Keratinocyte (primary cell): ENCODE measurements around the gene TMEM208. TPM values are rescaled to one million over a fixed set of nuclear protein-coding genes. Genes with fewer than 3 reads are reported as not detected.

Experiments used
- DNase-seq: peaks from one replicate; pipeline ENCODE4 v3.0.0-alpha.2; 2011; ENCODE audit warnings: low read depth, missing footprints, low spot score
- FAIRE-seq: peaks from 2 replicates; lab custom pipeline; 2011; peaks lifted over from hg19 to GRCh38; lab: Jason Lieb, UNC
- H2AFZ ChIP-seq: 2 replicates; pipeline ENCODE4 v1.6.0; 2012; ENCODE audit warnings: low read length, control low read depth, inconsistent platforms; ENCODE audit not compliant: control insufficient read depth
- H3K27ac ChIP-seq: 2 replicates; pipeline ENCODE4 v1.5.1; 2011; ENCODE audit warnings: low read length; ENCODE audit not compliant: control insufficient read depth, insufficient read depth
- H3K27me3 ChIP-seq: 3 replicates; pipeline ENCODE4 v1.6.0; 2011; ENCODE audit warnings: low read length; ENCODE audit not compliant: control insufficient read depth, insufficient read depth; ENCODE audit errors: extremely low read depth
- H3K36me3 ChIP-seq, 2 experiments: 2 replicates in 1 of 2; 3 replicates in 1 of 2; pipeline ENCODE4 v1.5.1; 2011; ENCODE audit warnings: low read length in 2 of 2, mild to moderate bottlenecking in 1 of 2; ENCODE audit not compliant: control insufficient read depth in 2 of 2, insufficient read depth in 2 of 2; ENCODE audit errors: extremely low read depth in 1 of 2
- H3K4me1 ChIP-seq: 3 replicates; pipeline ENCODE4 v1.5.1; 2011; ENCODE audit warnings: low read length; ENCODE audit not compliant: control insufficient read depth, insufficient read depth; ENCODE audit errors: extremely low read depth
- H3K4me2 ChIP-seq: 3 replicates; pipeline ENCODE4 v1.6.0; 2011; ENCODE audit warnings: low read depth, low read length; ENCODE audit not compliant: control insufficient read depth, insufficient read depth; ENCODE audit errors: extremely low read depth
- H3K4me3 ChIP-seq, 3 experiments: fragments of 200-600 bp in 1 of 3; sonication (generic) in 1 of 3; 2 replicates in 2 of 3; 3 replicates in 1 of 3; pipeline ENCODE4 v1.5.1; 2011 to 2016; ENCODE audit warnings: low read length in 3 of 3, mild to moderate bottlenecking in 3 of 3, control low read depth in 2 of 3, inconsistent platforms in 1 of 3, low read depth in 1 of 3, mixed read lengths in 1 of 3, mixed run types in 1 of 3, moderate library complexity in 1 of 3; ENCODE audit not compliant: control insufficient read depth in 2 of 3, insufficient read depth in 2 of 3; ENCODE audit errors: extremely low read depth in 1 of 3
- H3K79me2 ChIP-seq: 2 replicates; pipeline ENCODE4 v1.6.0; 2012; ENCODE audit warnings: low read length; ENCODE audit not compliant: control insufficient read depth, insufficient read depth
- H3K9ac ChIP-seq: 3 replicates; pipeline ENCODE4 v1.6.0; 2011; ENCODE audit warnings: low read length; ENCODE audit not compliant: control insufficient read depth, insufficient read depth; ENCODE audit errors: extremely low read depth
- H3K9me1 ChIP-seq: 3 replicates; pipeline ENCODE4 v1.6.0; 2011; ENCODE audit warnings: low read length; ENCODE audit not compliant: control insufficient read depth, insufficient read depth; ENCODE audit errors: extremely low read depth
- H3K9me3 ChIP-seq: 2 replicates; pipeline ENCODE4 v1.5.1; 2012; ENCODE audit warnings: low read depth, low read length; ENCODE audit not compliant: control insufficient read depth
- H4K20me1 ChIP-seq: 3 replicates; pipeline ENCODE4 v1.6.0; 2011; ENCODE audit warnings: low read length; ENCODE audit not compliant: control insufficient read depth, insufficient read depth; ENCODE audit errors: extremely low read depth
- EZH2 ChIP-seq: IDR thresholded peaks from one replicate; pipeline ENCODE4 v1.6.1; 2012; ENCODE audit warnings: inconsistent platforms, mild to moderate bottlenecking, low read length, moderate library complexity
- dilution Hi-C: fragments of 300-500 bp; cut with MboI; formaldehyde crosslinking; loops from one replicate; pipeline ENCODE4 v1.7.0; 2020; ENCODE audit warnings: low sequenced_read_pairs; ENCODE audit not compliant: extremely low pct_ligation_motif_present
- polyA plus RNA-seq, 5 experiments: library from polyadenylated mRNA; depleted of rRNA in 3 of 5; stranded (reverse) in 3 of 5; stranded (forward) in 1 of 5; unstranded in 1 of 5; fragments of >200 nt; gene quantifications; 1 replicate in 1 of 5; 2 replicates in 3 of 5; 3 replicates in 1 of 5; pipeline versions ENCODE4 v1.2.1 to v1.2.3, GENCODE V29; 2011 to 2012; ENCODE audit warnings: missing spikeins in 2 of 5, low read depth in 1 of 5, low replicate concordance in 1 of 5
- TF ChIP-seq, protein P1 (sequence below), 3 experiments: IDR thresholded peaks in 1 of 3; conservative IDR thresholded peaks in 1 of 3; optimal IDR thresholded peaks in 1 of 3; 2 replicates in 2 of 3; 3 replicates in 1 of 3; pipeline versions ENCODE3 to v1.5.1; 2011; ENCODE audit warnings: low read length in 3 of 3, mild to moderate bottlenecking in 3 of 3, moderate library complexity in 2 of 3, control low read depth in 1 of 3, inconsistent platforms in 1 of 3; ENCODE audit not compliant: insufficient read depth in 2 of 3; ENCODE audit errors: extremely low read depth in 1 of 3

The TMEM208 gene
- polyA plus RNA-seq, 1 donor (not counting 4 experiments of a cell fraction or from before 2014, with no cell fraction given): 44.9 TPM

DNA sequence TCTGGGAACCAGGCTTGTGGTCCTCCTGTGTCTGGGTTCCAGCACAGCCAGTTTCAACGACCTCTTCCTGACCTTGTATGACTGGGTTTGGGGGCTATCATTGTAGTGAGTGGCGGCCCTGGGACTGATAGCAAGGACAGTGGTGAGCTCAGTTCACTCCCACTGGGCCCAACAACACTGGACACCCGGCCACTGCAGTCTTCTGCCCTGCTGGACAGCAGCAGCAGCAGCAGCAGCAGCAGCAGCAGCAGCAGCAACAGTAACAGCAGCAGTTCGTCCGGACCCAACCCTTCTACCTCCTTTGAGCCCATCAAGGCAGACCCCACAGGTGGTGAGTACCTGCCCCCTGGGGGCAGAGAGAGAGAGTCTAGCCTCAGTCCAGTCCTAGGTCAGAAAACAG lies 31.3 kb upstream of the TMEM208 start:
- no peaks in the 10 kb centered on the region for H3K27me3 ChIP-seq
- TF ChIP-seq EZH2: no peak
- TF ChIP-seq, protein P1, sequence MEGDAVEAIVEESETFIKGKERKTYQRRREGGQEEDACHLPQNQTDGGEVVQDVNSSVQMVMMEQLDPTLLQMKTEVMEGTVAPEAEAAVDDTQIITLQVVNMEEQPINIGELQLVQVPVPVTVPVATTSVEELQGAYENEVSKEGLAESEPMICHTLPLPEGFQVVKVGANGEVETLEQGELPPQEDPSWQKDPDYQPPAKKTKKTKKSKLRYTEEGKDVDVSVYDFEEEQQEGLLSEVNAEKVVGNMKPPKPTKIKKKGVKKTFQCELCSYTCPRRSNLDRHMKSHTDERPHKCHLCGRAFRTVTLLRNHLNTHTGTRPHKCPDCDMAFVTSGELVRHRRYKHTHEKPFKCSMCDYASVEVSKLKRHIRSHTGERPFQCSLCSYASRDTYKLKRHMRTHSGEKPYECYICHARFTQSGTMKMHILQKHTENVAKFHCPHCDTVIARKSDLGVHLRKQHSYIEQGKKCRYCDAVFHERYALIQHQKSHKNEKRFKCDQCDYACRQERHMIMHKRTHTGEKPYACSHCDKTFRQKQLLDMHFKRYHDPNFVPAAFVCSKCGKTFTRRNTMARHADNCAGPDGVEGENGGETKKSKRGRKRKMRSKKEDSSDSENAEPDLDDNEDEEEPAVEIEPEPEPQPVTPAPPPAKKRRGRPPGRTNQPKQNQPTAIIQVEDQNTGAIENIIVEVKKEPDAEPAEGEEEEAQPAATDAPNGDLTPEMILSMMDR (optimal IDR thresholded peaks at IDR 0.05 in 1 of 3, IDR thresholded peaks at IDR 0.05 in 1 of 3, conservative IDR thresholded peaks at IDR 0.05 in 1 of 3; ENCODE audit: extremely low read depth in 1 of 3, insufficient read depth in 2 of 3, low read length in 3 of 3): no peak
- no peak overlapping the region for H2AFZ ChIP-seq
- no peak overlapping the region for H3K9ac ChIP-seq
- H3K36me3 ChIP-seq: peaks cover 29 to 48% of the 10 kb centered on the region in 2 experiments
- no peaks in the 10 kb centered on the region for H3K9me3 ChIP-seq
- H3K79me2 ChIP-seq: peaks cover 52% of the 10 kb centered on the region
- peaks cover 3% of the 10 kb centered on the region for H3K9me1 ChIP-seq
- H4K20me1 ChIP-seq: peaks cover 4% of the 10 kb centered on the region
- peaks cover 34% of the 10 kb centered on the region for H3K4me1 ChIP-seq
- no peak overlapping the region for H3K4me3 ChIP-seq
- dilution Hi-C loops: no loop called here
- FAIRE-seq: no peak
- no peak overlapping the region for H3K4me2 ChIP-seq
- no peak for DNase-seq
- no peak overlapping the region for H3K27ac ChIP-seq

- dilution Hi-C loops: no loop called here
- no peak overlapping the region for H3K27ac ChIP-seq
- no peak overlapping the region for H3K9ac ChIP-seq
- H2AFZ ChIP-seq: no peak overlapping the region
- FAIRE-seq (no peak), DNase-seq (no peak)
- H3K4me1 ChIP-seq: peaks cover 28% of the 10 kb centered on the region
- peaks cover 33 to 48% of the 10 kb centered on the region in 2 experiments for H3K36me3 ChIP-seq
- peaks cover 4% of the 10 kb centered on the region for H3K9me1 ChIP-seq
- H3K9me3 ChIP-seq: no peaks in the 10 kb centered on the region
- H4K20me1 ChIP-seq: peaks cover 4% of the 10 kb centered on the region
- no peaks in the 10 kb centered on the region for H3K27me3 ChIP-seq
- H3K4me2 ChIP-seq: no peak overlapping the region
- H3K79me2 ChIP-seq: peaks cover 53% of the 10 kb centered on the region
- TF ChIP-seq, protein P1 (optimal IDR thresholded peaks at IDR 0.05 in 1 of 3, IDR thresholded peaks at IDR 0.05 in 1 of 3, conservative IDR thresholded peaks at IDR 0.05 in 1 of 3; ENCODE audit: extremely low read depth in 1 of 3, insufficient read depth in 2 of 3, low read length in 3 of 3): no peak
- no peak for TF ChIP-seq EZH2
- no peak overlapping the region for H3K4me3 ChIP-seq
Observed at GRCh38 chr16:67196881-67197280, 30.0 kb upstream of the TMEM208 start.
